ENCODE data around the gene CRACDL. TPM values are rescaled to one million over a fixed set of nuclear protein-coding genes. Genes with fewer than 3 reads are reported as not detected.

The CRACDL gene
- total and polyA plus RNA-seq, 2 of the 13 experiments (the other 11 are each of a cell fraction or from before 2014, with no cell fraction given): 0.15 to 0.26 TPM

- no peak for TF ChIP-seq GRHL1 (CRISPR knock-in tag; conservative IDR thresholded peaks at IDR 0.05)
- TF ChIP-seq RAD51 (IDR thresholded peaks at IDR 0.05; ENCODE audit: borderline replicate concordance): no peak
- peak; percentile 89 for TF ChIP-seq RFX5 (IDR thresholded peaks at IDR 0.05; ENCODE audit: low read depth, low read length)
- no peak for TF ChIP-seq RBAK (CRISPR knock-in tag; IDR thresholded peaks at IDR 0.05)
These were observed 66.2 kb downstream of the CRACDL start (continued) for GRCh38 chr2:98869870-98870269.

DNA sequence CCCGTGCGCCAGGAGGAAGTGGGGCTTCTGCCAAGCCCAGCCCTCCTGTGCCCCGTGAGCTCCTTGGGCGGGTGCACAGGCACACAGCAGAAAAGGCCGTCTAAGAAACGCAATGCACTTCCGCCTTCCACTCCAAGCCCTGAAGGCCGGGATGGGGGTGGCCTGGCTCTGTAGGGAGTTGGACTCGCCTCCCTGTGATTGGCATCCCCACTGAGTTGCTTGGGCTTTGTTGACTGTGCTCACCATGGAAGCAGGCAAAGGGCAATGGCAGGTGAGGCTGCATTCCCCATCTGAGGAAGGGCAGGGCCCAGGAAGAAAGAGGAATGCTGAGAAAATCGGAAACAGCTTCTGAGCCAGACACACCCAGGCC is 66.8 kb downstream of the CRACDL start:
- Histone ChIP-seq H4K20me1 (ENCODE audit: insufficient read depth, low read length) (no peaks in the 10 kb centered on the region), H3K79me2 (ENCODE audit: insufficient read depth, low read length) (no peaks in the 10 kb centered on the region), H3K27ac (ENCODE audit: extremely low read length, insufficient read depth, low read length) (no peak overlapping the region), H2AFZ (ENCODE audit: low read length) (no peak overlapping the region), H3K36me3 (replicated peaks in 1 of 2; ENCODE audit: control insufficient read depth in 1 of 2, insufficient read depth in 2 of 2, low read length in 2 of 2) (no peaks in the 10 kb centered on the region), H3K9ac (ENCODE audit: insufficient read depth, low read depth, low read length) (peak overlapping the region; percentile 6; the same call in 1 of the 2 replicates), H3K9me3 (ENCODE audit: low read length) (no peaks in the 10 kb centered on the region), H3K27me3 (ENCODE audit: control insufficient read depth in 1 of 2, insufficient read depth in 2 of 2, low read length in 2 of 2) (peaks cover 1 to 27% of the 10 kb centered on the region in 2 experiments; a peak in 2 of 5 replicates), H3K4me1 (ENCODE audit: insufficient read depth, low read length) (peaks cover 27% of the 10 kb centered on the region), H3K4me2 (ENCODE audit: low read depth, low read length) (peak overlapping the region; percentile 69), H3K4me3 (replicated peaks in 1 of 3; ENCODE audit: insufficient read depth in 1 of 3, low read depth in 2 of 3, low read length in 3 of 3) (peak overlapping the region in 1 of 3 experiments; percentile 51; a peak in 3 of 6 replicates)
- in situ Hi-C loops (cut with HindIII; ENCODE audit: extremely low pct_ligation_motif_present, low pct_unique_long_range_greater_than_20kb) (no loop called here), intact Hi-C loops (cut with micrococcal nuclease; ENCODE audit: unreplicated experiment) (no loop called here)
- BruUV-seq (replicated peaks): no TSS peak
- CTCF ChIA-PET (ENCODE audit: low intra/inter-chr PET ratio, low total read pairs): no interaction called here
- POLR2A ChIA-PET: no interaction called here
- peak; percentile 50 for ATAC-seq
- peak; percentile 20 for DNase-seq (ENCODE audit: low spot score)
- no peak for FAIRE-seq
- 37% methylated on average over 8 of the region's 10 CpGs for WGBS (ENCODE audit: low lambda C conversion rate)
- TF ChIP-seq SSRP1 (CRISPR knock-in tag; IDR thresholded peaks at IDR 0.05) (no peak), MED13 (CRISPR knock-in tag; IDR thresholded peaks at IDR 0.05) (no peak), RORA (CRISPR knock-in tag; IDR thresholded peaks at IDR 0.05) (no peak), ZNF609 (CRISPR knock-in tag; IDR thresholded peaks at IDR 0.05; ENCODE audit: borderline replicate concordance) (no peak), ELF1 (CRISPR knock-in tag; IDR thresholded peaks at IDR 0.05) (peak; percentile 62), HDAC6 (IDR thresholded peaks at IDR 0.05; ENCODE audit: low read depth, low read length) (no peak), CCAR2 (optimal IDR thresholded peaks at IDR 0.05; ENCODE audit: low read depth, low read length) (no peak), GATA4 (IDR thresholded peaks at IDR 0.05; ENCODE audit: borderline replicate concordance, low read depth) (no peak)
- TF ChIP-seq, protein P1, sequence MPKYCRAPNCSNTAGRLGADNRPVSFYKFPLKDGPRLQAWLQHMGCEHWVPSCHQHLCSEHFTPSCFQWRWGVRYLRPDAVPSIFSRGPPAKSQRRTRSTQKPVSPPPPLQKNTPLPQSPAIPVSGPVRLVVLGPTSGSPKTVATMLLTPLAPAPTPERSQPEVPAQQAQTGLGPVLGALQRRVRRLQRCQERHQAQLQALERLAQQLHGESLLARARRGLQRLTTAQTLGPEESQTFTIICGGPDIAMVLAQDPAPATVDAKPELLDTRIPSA (CRISPR knock-in tag; IDR thresholded peaks at IDR 0.05; ENCODE audit: borderline replicate concordance): no peak
- TF ChIP-seq, protein P2, sequence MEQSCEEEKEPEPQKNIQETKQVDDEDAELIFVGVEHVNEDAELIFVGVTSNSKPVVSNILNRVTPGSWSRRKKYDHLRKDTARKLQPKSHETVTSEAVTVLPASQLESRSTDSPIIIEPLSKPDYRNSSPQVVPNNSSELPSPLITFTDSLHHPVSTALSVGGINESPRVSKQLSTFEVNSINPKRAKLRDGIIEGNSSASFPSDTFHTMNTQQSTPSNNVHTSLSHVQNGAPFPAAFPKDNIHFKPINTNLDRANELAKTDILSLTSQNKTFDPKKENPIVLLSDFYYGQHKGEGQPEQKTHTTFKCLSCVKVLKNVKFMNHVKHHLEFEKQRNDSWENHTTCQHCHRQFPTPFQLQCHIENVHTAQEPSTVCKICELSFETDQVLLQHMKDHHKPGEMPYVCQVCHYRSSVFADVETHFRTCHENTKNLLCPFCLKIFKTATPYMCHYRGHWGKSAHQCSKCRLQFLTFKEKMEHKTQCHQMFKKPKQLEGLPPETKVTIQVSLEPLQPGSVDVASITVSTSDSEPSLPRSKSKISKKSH (CRISPR knock-in tag; IDR thresholded peaks at IDR 0.05; ENCODE audit: borderline replicate concordance): peak; percentile 70
